VCaP (cell line): ENCODE results near the gene ZCCHC14.
"Not testable (repeated sequence)": the region's sequence is repeated elsewhere in the genome, so short reads cannot be mapped to it uniquely, and the experiment has no call there.

ENCODE experiments used
- H3K27ac ChIP-seq: fragments of 450-650 bp; 2 replicates; pipeline ENCODE4 v1.5.1; 2017
- TF ChIP-seq, protein P1 (sequence below): fragments of 450-650 bp; conservative IDR thresholded peaks from 2 replicates; pipeline ENCODE4 v1.5.1; 2017; ENCODE audit warnings: mild to moderate bottlenecking, moderate library complexity

ZCCHC14 gene

DNA sequence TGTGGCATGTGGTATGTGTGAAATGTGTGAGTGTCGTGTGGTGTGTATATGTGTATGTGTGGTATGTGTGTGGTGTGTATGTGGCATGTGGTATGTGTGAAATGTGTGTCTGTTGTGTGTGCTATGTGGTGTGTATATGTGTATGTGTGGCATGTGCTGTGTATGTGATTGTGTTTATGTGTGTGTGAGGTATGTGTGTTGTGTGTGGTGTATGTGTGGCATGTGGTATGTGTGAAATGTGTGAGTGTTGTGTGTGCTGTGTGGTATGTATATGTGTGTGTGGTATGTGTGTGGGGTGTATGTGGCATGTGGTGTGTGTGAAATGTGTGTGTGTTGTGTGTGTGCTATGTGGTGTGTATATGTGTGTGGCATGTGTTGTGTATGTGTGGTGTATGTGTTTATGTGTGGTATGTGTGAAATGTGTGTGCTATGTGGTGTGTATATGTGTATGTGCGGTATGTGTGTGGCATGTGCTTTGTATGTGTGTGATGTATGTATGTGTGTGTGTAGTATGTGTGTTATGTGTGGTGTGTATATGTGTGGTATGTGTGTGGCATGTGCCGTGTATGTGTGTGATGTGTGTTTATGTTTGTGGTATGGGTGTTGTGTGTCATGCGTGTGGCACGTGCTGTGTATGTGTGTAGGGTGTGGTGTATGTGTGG is 9.6 kb upstream of the ZCCHC14 start:
- TF ChIP-seq, protein P1, sequence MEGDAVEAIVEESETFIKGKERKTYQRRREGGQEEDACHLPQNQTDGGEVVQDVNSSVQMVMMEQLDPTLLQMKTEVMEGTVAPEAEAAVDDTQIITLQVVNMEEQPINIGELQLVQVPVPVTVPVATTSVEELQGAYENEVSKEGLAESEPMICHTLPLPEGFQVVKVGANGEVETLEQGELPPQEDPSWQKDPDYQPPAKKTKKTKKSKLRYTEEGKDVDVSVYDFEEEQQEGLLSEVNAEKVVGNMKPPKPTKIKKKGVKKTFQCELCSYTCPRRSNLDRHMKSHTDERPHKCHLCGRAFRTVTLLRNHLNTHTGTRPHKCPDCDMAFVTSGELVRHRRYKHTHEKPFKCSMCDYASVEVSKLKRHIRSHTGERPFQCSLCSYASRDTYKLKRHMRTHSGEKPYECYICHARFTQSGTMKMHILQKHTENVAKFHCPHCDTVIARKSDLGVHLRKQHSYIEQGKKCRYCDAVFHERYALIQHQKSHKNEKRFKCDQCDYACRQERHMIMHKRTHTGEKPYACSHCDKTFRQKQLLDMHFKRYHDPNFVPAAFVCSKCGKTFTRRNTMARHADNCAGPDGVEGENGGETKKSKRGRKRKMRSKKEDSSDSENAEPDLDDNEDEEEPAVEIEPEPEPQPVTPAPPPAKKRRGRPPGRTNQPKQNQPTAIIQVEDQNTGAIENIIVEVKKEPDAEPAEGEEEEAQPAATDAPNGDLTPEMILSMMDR = no peak
- no peak overlapping the region for H3K27ac ChIP-seq

DNA sequence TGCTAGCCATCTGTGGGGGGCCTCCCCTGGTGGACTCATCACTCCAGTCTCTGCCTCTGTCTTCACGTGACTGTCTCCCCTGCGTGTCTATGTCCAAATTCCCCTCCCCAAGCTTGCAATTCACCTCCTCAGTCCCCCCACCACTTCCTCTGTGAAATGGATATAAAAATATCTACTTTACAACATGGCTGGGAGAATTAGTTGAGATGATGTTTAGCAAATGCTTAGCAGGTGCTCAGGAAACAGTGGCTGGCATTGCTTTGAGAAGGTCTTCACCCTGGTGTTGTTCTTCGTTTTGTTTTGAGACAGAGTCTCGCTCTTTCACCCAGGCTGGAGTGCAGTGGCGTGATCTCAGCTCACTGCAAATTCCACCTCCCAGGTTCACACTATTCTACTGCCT is 8.3 kb upstream of the ZCCHC14 start:
- TF ChIP-seq, protein P1 = no peak
- H3K27ac ChIP-seq = no peak overlapping the region

DNA sequence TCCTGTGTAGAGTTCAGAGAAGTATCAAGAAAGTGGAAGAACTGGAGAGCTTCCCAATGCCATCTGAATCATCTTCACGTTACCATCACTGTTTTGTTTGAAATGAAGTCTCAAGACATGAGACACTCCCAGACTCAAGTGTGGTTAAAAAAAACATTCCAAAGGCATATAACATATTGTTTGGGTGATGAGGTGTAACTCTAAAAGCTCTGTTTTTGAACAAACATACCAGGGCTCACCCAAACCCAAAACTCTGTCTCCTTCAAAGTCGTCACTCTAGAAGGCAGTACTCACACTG is 6.3 kb upstream of the ZCCHC14 start:
- TF ChIP-seq, protein P1 = no peak
- H3K27ac ChIP-seq = no peak overlapping the region

DNA sequence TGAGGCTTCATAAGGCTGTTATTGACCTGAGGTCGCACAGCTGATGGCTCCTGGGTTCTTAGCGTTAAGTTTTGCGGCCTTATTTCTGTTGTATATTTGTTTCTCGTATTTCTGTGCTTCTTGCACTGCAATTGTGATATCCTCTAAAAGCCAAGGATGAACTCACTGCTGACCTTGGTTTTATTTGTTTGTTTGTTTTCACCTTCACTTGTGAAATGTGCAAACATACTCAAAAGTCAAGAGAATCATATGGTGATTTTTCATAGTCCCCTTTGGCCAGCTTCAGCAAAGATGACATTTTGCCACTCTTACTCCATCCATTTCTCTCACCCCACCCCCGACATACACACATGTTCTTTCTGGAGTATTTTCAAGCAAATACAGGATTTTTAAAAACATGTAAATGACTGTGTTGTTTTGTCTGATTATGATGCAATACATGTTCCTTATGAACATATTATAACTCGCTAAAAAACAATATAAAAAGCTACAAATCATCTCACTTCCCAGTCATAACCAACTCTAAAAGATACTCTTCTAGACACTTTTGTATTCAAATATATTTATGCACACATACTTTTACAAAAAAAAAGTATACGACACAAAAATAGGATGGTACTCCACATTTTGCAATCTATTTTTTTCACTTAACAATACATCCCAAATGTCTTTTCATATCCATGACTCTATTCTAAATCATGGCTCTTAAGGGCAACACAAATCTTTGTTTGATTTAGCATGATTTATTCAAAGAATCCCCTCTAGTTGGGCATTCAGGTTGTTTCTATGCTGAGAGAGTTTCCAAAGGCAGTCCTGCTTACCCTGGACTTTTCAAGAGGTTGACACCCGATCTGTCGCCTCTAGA is 5.7 kb upstream of the ZCCHC14 start:
- TF ChIP-seq, protein P1 = no peak
- no peak overlapping the region for H3K27ac ChIP-seq

DNA sequence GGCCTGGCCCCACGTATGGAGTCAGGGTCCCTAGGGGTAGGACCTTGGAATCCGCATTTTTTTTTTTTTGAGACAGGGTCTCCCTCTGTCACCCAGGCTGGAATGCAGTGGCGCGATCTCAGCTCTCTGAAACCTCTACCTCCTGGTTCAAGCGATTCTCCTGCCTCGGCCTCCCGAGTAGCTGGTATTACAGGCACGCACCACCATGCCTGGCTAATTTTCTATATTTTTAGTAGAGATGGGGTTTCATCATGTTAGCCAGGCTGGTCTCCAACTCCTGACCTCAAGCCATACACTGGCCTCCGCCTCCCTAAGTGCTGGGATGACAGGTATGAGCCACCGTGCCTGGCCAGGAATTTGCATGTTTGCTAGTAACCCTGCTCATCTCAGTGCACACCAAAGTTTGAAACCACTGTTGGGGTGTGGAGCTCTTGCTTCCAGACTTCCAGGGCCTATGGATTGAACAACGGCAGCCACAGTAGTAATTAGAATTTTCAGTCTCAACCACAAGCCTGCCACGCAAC is 5.0 kb upstream of the ZCCHC14 start:
- H3K27ac ChIP-seq = not testable (repeated sequence)

DNA sequence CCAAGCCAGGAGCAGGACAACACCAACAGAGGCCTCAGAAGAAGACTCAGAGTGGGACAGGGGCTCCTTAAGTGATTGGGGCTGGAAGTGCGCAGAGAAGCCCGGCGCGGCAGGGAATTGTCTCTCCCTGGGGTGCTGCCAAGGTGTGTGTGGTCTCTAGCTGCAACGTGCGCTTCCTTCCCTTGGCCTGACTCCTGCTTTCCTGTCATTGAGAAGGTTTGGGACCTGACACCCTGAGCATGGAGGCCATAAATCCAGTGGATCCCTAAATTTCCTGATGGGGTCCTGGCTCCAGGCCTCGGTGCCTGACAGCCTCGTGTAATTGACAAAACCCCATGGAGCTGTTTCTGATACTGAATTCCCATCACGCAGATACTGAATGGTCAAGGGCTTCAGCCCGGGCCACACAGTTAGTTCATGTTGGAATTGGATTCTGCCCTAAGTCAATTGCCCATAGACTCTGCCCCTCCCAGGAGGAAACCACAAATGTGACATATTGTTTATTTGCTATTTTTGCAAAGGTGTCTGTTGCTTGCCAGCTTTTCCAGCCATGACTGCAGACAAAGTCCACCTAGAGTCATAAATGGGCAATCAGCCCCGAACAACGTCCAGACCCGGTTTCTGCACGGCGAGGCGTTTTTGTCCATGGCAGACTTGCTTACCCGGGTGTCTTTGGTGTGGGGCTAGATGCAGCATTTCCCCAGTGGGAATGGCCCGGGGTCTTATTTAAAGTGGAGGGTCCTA is 4.4 kb upstream of the ZCCHC14 start:
- H3K27ac ChIP-seq = not testable (repeated sequence)

DNA sequence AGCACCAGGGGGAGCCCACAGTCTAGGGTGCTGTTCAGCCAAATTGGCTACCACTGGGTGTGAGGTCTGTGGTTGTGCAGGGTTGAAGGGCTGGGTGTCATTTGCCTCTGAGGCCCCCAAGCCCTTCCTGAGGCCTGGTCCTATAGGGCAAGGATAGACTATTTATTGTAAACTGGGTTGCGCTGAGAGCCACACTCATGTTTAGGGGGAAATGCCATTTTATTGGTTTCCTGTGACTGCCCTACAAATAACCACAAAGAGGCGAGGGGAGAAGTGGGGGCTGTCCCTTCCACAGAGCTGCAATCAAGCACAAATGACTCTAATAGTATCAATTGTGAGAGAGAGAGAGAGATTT is 3.6 kb upstream of the ZCCHC14 start:
- TF ChIP-seq, protein P1 = no peak

DNA sequence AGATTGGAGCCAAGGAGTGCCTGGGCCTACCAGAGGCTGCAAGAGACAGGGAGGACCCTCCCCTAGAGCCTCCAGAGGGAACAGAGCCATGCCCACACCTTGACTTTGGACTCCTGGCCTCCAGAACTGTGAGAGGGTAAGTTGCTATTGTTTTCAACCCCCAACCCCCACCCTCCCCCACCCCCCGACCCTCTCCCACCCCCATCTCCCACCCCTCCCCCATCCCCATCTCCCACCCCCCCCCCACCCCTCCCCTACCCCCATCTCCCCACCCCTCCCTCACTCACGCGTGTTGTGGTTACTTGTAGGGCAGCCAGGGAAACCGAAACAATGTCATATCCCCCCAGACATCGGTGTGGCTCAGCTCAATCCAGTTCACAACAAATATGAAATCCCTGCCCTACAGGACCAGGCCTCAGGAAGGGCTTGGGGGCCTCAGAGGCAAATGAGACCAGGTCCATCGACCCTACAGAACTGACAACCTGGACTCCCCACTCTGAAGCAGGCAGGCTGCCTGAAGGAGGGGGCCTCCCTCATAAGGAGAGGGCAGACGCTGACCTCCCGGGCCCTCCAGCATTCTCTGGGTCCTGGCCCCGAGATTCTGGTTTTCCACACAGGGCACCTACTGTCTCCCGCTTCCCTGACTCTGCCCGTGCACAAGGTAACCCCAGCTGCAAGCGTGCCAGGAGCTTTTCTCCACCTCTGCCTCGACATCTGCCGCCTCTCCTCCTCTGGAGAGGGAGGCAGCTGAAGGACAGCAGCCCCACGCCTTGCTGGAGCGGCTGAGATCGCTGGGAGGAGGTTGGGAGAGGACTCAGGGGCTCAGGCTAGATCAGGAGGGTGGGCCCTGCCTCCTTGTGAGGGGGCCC is 3.0 kb upstream of the ZCCHC14 start:
- H3K27ac ChIP-seq = no peak overlapping the region
- TF ChIP-seq, protein P1 = no peak

More for the DNA sequence above, 3.6 kb upstream of the ZCCHC14 start:
- no peak overlapping the region for H3K27ac ChIP-seq
